Left lung (tissue), 10 donors: ENCODE measurements around the gene LEFTY2. TPM values are rescaled to one million over a fixed set of nuclear protein-coding genes. Genes with fewer than 3 reads are reported as not detected.
"Not testable (repeated sequence)": the region's sequence is repeated elsewhere in the genome, so short reads cannot be mapped to it uniquely, and the experiment has no call there.

Experiments used
- ATAC-seq: fragments of 200-7000 bp; cut with Tn5 transposase; one replicate; pipeline ENCODE4 v1.9.1; 2020; ENCODE audit warnings: moderate library complexity
- DNase-seq, 4 donors: peaks; one replicate each; pipeline ENCODE4 v3.0.0-alpha.2; 2013 to 2020
- H3K27ac ChIP-seq, 2 donors: fragments of 200-600 bp; sonication (generic) in 1 of 2; one replicate each; pipeline versions ENCODE4 v1.5.0 to v1.8.0; 2020 to 2021
- H3K27me3 ChIP-seq, 2 donors: fragments of 200-600 bp; sonication (generic) in 1 of 2; one replicate each; pipeline versions ENCODE4 v1.5.0 to v1.8.0; 2020 to 2021
- H3K36me3 ChIP-seq, 2 donors: fragments of 200-600 bp; sonication (generic) in 1 of 2; one replicate each; pipeline versions ENCODE4 v1.5.0 to v1.8.0; 2020 to 2021
- H3K4me1 ChIP-seq, 2 donors: fragments of 200-600 bp; one replicate each; pipeline ENCODE4 v1.8.0; 2021
- H3K4me3 ChIP-seq, 2 donors: fragments of 200-600 bp; sonication (generic) in 1 of 2; one replicate each; pipeline versions ENCODE4 v1.5.0 to v1.8.0; 2020 to 2021; ENCODE audit warnings: mild to moderate bottlenecking in 1 of 2
- H3K9me3 ChIP-seq, 2 donors: fragments of 200-600 bp; sonication (generic) in 1 of 2; one replicate each; pipeline versions ENCODE4 v1.5.0 to v1.8.0; 2020 to 2021
- intact Hi-C, 2 donors: fragments of 100-400 bp; cut with DNase I; formaldehyde crosslinking; loops; one replicate each; pipeline versions ENCODE4 v1.11.2 to v1.14.2; 2022
- polyA plus RNA-seq, 6 donors: library from polyadenylated mRNA; unstranded; fragments of 120-200 nt; gene quantifications; one replicate each; pipeline ENCODE4 v1.2.1, GENCODE V29; 2013; ENCODE audit not compliant: insufficient read length in 6 of 6
- total RNA-seq, 2 donors: library from RNA; stranded (reverse); fragmentation: NEBNext Ultra II Directional; extraction: Animal tissue kit (Norgen Biotek cat#: 25700); gene quantifications; one replicate each; pipeline ENCODE4 v1.2.1, GENCODE V29; 2021
- TF ChIP-seq, protein P1 (sequence below), 2 donors: fragments of 200-600 bp; sonication (generic) in 1 of 2; IDR thresholded peaks; one replicate each; pipeline versions ENCODE4 v1.5.0 to v1.8.0; 2021; ENCODE audit warnings: antibody characterized with exemption in 2 of 2
- donor health status: DM: no; HTN: yes; CAD: no.
- donor health status: DM: no; HTN: no; CAD: no.

The LEFTY2 gene
- total and polyA plus RNA-seq, 8 donors = 0.17 to 2.4 (median 1.3) TPM; not detected in 1

DNA sequence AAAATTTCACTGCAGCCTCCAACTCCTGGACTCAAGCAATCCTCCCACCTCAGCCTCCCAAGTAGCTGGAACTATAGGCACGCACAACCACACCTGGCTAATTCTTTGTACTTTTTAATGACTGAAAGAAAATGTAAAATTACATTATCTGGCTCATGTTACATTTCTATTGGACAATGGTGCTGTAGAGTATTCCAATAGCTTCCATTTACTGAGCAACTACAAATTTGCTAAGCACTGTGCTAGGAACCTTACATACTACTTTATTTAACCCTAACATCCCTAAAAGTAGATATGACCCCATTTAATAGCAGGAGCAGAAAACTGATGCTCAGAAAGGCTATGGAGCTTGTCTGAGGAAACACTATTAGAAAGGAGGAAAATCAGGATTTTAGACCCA lies 38.4 kb upstream of the LEFTY2 start:
- TF ChIP-seq, protein P1, sequence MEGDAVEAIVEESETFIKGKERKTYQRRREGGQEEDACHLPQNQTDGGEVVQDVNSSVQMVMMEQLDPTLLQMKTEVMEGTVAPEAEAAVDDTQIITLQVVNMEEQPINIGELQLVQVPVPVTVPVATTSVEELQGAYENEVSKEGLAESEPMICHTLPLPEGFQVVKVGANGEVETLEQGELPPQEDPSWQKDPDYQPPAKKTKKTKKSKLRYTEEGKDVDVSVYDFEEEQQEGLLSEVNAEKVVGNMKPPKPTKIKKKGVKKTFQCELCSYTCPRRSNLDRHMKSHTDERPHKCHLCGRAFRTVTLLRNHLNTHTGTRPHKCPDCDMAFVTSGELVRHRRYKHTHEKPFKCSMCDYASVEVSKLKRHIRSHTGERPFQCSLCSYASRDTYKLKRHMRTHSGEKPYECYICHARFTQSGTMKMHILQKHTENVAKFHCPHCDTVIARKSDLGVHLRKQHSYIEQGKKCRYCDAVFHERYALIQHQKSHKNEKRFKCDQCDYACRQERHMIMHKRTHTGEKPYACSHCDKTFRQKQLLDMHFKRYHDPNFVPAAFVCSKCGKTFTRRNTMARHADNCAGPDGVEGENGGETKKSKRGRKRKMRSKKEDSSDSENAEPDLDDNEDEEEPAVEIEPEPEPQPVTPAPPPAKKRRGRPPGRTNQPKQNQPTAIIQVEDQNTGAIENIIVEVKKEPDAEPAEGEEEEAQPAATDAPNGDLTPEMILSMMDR (IDR thresholded peaks at IDR 0.05) = no peak
- H3K4me1 ChIP-seq = no peaks in the 10 kb centered on the region
- ATAC-seq (no peak), DNase-seq (no peak)
- no peaks in the 10 kb centered on the region for H3K27me3 ChIP-seq
- peaks cover 0 to 2% of the 10 kb centered on the region in 2 donors for H3K9me3 ChIP-seq
- peaks cover 0 to 68% of the 10 kb centered on the region in 2 donors for H3K36me3 ChIP-seq
- H3K27ac ChIP-seq = no peak overlapping the region
- intact Hi-C loops = loop anchor here in 1 of 2 donors (5.0 to 10.0 kb wide), 2 partner anchors 502 to 655 kb away; no protein-coding TSS in a partner anchor
- H3K4me3 ChIP-seq = no peak overlapping the region

DNA sequence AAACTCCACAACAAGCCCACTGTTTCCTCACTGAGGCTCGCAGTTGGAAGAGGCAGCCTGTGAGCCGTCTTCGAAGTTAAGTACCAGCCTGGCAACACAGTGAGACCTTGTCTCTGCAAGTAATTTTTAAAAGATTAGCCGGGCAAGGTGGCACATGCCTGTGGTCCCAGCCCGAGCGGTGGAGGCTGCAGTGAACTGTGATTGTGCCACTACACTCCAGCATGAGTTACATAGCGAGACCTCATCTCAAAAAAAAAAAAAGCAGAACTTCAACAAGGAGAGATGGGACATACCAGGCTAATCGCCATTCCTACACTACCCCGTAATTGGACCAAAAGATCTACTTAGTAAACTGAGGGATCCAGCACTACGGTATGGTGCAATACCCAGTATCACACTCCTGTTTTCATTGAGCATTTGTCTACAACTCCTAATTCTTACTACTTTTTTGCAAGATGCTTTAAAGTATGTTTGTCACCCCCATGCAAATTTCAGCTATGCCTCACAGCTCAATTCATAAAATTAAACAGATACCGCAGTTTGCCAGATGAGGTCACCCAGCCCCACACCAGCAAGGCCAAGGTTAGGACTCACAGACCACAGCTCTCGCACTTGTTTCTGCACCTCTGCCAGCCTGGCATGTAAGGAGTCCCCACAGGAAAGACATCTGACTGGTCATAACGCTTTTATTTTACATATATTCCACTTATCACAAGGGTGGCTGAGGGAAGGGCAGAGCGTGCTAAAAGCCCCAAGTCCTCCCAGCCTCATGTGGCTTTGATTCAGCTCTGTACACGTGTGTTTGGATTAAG lies 37.1 kb upstream of the LEFTY2 start:
- intact Hi-C loops = loop anchor here in 1 of 2 donors (5.0 to 10.0 kb wide), 2 partner anchors 501 to 653 kb away; no protein-coding TSS in a partner anchor
- TF ChIP-seq, protein P1 (IDR thresholded peaks at IDR 0.05) = no peak
- ATAC-seq = no peak

DNA sequence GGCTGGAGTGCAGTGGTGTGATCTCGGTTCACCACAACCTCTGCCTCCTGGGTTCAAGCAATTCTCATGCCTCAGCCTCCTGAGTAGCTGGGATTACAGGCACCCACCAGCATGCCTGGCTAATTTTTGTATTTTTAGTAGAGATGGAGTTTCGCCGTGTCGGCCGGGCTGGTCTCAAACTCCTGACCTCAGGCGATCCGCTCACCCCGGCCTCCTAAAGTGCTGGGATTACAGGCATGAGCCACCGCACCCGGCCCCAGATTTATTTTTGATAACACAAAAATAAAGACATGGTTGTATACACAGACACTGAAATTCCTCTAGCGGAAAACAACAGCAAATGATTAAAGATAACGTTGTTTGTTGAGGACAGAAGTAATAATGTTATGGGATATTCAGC lies 34.1 kb upstream of the LEFTY2 start:
- not testable (repeated sequence) for H3K27me3 ChIP-seq, ATAC-seq, H3K27ac ChIP-seq, DNase-seq, H3K9me3 ChIP-seq, H3K4me1 ChIP-seq, H3K4me3 ChIP-seq
- peaks cover 0 to 26% of the 10 kb centered on the region in 2 donors for H3K36me3 ChIP-seq
- intact Hi-C loops = loop anchor here in 1 of 2 donors (5.0 to 10.0 kb wide), 2 partner anchors 498 to 650 kb away; no protein-coding TSS in a partner anchor

More for the DNA sequence above, 37.1 kb upstream of the LEFTY2 start:
- peak in 1 of 4 donors; percentile 9 for DNase-seq
- Histone ChIP-seq H3K4me1 (no peaks in the 10 kb centered on the region), H3K27me3 (no peaks in the 10 kb centered on the region), H3K36me3 (peaks cover 0 to 56% of the 10 kb centered on the region in 2 donors), H3K4me3 (no peak overlapping the region), H3K9me3 (peaks cover 0 to 2% of the 10 kb centered on the region in 2 donors), H3K27ac (no peak overlapping the region)

DNA sequence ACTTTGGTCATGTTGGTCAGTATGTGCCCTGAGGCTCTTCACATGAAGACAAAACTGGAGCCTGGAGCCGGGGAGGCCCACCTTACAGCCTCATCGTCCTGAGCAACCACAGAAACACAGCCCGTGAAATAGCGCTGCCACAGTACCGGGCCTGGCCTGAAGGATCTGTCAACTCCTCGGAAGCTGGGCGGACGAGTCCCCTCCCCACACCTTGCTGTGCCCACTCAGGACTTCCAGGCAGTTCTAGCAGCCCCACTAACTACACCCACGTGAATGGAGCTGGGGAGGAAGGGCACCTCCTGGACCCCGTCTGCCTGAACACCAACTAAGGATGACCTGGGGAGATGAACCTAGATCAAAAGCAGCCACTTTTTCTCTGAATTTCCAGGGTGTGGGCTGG lies 33.4 kb upstream of the LEFTY2 start:
- Histone ChIP-seq H3K36me3 (peaks cover 0 to 19% of the 10 kb centered on the region in 2 donors), H3K27ac (no peak overlapping the region), H3K27me3 (no peaks in the 10 kb centered on the region), H3K4me3 (no peak overlapping the region), H3K9me3 (no peaks in the 10 kb centered on the region), H3K4me1 (no peaks in the 10 kb centered on the region)
- ATAC-seq (no peak), DNase-seq (no peak)
- TF ChIP-seq, protein P1 (IDR thresholded peaks at IDR 0.05) = no peak
- intact Hi-C loops = loop anchor here in 1 of 2 donors (10.0 kb wide), 1 partner anchor 650 kb away; no protein-coding TSS in a partner anchor

DNA sequence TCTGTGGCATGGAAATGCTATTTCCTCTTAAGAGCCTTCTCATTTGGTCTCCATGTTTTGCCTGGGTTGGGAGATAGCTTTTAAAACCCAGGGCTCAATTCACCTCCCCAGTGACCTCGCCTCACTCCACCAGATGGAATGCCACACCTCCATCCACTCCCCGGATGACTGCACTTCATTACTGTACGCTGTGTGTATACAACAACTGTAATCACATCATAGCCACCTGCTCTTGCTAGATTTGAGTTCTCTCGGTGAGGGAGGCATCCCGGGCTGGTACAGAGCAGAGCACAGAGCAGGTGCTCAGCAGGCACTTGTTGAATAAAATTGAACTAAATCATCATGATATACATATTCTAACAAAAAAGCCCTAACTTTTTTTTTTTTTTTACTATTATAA lies 32.1 kb upstream of the LEFTY2 start:
- DNase-seq = no peak

More for the DNA sequence above, 32.1 kb upstream of the LEFTY2 start:
- Histone ChIP-seq H3K4me1 (no peaks in the 10 kb centered on the region), H3K4me3 (no peak overlapping the region), H3K36me3 (peaks cover 0 to 10% of the 10 kb centered on the region in 2 donors), H3K9me3 (no peaks in the 10 kb centered on the region), H3K27me3 (no peaks in the 10 kb centered on the region), H3K27ac (no peak overlapping the region)
- peak; percentile 35 for ATAC-seq
- TF ChIP-seq, protein P1 (IDR thresholded peaks at IDR 0.05) = no peak
- intact Hi-C loops = loop anchor here in 1 of 2 donors (10.0 kb wide), 1 partner anchor 648 kb away; no protein-coding TSS in a partner anchor
